ENCODE measurements around the gene DISP1. TPM values are rescaled to one million over a fixed set of nuclear protein-coding genes. Genes with fewer than 3 reads are reported as not detected.

The DISP1 gene
- total RNA-seq, 4 donors from 2014 or later, result 8.3 to 20.9 (median 14.9) TPM

DNA sequence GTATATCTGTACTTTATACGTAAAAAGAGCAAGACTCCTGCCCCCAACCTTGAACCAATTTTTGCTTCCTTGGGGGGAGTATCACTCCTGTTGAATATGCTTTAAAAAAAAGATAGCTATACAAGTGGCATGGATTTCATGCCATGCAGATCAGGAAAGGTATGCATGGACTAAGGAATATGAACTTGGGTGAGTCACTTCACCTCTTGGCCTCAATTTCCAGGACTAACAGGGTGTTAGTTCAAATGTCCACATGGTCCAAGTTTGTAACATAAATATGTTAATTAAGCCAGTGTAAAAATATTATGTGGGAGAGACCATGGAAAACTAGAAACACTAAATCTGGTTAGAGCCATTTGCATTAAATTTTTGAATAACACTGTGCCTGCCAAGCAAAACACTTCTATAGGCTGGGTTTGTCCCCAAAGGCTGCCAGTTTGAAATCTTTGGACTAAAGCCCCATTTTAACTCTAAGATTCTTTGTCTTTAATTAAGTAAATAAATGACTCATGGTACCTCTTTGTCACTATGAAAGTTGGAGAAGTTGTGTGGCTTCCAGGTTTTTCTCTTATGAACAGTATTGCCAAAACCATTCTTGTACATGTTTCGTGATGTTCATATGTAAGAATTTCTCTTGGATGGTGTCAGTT, 44.7 kb upstream of the DISP1 start:
- peaks cover 7% of the 10 kb centered on the region for H3K4me1 ChIP-seq
- no peak overlapping the region for H3K4me3 ChIP-seq
- no peaks in the 10 kb centered on the region for H3K36me3 ChIP-seq
- WGBS, result 78% methylated on average over 2 of the region's 2 CpGs
- H3K27me3 ChIP-seq, result no peaks in the 10 kb centered on the region
- H3K27ac ChIP-seq, result no peak overlapping the region
- TF ChIP-seq POLR2A (IDR thresholded peaks at IDR 0.05), result no peak
- TF ChIP-seq, protein P1, sequence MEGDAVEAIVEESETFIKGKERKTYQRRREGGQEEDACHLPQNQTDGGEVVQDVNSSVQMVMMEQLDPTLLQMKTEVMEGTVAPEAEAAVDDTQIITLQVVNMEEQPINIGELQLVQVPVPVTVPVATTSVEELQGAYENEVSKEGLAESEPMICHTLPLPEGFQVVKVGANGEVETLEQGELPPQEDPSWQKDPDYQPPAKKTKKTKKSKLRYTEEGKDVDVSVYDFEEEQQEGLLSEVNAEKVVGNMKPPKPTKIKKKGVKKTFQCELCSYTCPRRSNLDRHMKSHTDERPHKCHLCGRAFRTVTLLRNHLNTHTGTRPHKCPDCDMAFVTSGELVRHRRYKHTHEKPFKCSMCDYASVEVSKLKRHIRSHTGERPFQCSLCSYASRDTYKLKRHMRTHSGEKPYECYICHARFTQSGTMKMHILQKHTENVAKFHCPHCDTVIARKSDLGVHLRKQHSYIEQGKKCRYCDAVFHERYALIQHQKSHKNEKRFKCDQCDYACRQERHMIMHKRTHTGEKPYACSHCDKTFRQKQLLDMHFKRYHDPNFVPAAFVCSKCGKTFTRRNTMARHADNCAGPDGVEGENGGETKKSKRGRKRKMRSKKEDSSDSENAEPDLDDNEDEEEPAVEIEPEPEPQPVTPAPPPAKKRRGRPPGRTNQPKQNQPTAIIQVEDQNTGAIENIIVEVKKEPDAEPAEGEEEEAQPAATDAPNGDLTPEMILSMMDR (IDR thresholded peaks at IDR 0.05), result no peak
- TF ChIP-seq EP300 (IDR thresholded peaks at IDR 0.05), result no peak
- no peak for TF ChIP-seq POLR2AphosphoS5 (IDR thresholded peaks at IDR 0.05)
- DNase-seq (ENCODE audit: low spot score in 2 of 2), result no peak
- no peaks in the 10 kb centered on the region for H3K9me3 ChIP-seq

DNA sequence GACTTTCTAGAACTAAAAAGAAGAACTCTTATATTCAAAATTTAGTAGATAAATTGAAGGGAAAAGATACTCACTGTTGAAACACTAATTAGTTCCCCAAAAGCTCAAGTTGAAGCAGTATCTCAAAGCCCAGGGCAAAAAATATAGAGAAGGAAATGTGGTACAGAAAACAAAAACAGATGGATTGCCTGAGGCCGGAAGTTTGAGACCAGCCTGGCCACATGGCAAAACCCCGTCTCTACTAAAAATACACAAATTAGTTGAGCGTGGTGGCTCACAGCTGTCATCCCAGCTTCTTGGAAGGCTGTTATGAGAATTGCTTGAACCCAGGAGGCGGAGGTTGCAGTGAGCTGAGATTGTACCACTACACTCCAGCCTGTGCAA, 41.9 kb upstream of the DISP1 start:
- TF ChIP-seq, protein P1 (IDR thresholded peaks at IDR 0.05), result no peak
- TF ChIP-seq POLR2AphosphoS5 (IDR thresholded peaks at IDR 0.05) (no peak), EP300 (IDR thresholded peaks at IDR 0.05) (no peak), POLR2A (IDR thresholded peaks at IDR 0.05) (no peak)
- Histone ChIP-seq H3K27ac (peak overlapping the region; percentile 39), H3K4me3 (no peak overlapping the region), H3K4me1 (peaks cover 10% of the 10 kb centered on the region), H3K9me3 (no peaks in the 10 kb centered on the region), H3K36me3 (no peaks in the 10 kb centered on the region), H3K27me3 (no peaks in the 10 kb centered on the region)
- WGBS, result 37% methylated on average over 4 of the region's 4 CpGs
- DNase-seq (ENCODE audit: low spot score in 2 of 2), result no peak

GRCh38 chr1:222777463-222777862, 37.4 kb upstream of the DISP1 start:
- 82% methylated on average over 1 of the region's 1 CpG for WGBS
- peaks cover 7% of the 10 kb centered on the region for H3K4me1 ChIP-seq
- TF ChIP-seq EP300 (IDR thresholded peaks at IDR 0.05) (peak; percentile 9), POLR2A (IDR thresholded peaks at IDR 0.05) (no peak), POLR2AphosphoS5 (IDR thresholded peaks at IDR 0.05) (no peak)
- TF ChIP-seq, protein P1 (IDR thresholded peaks at IDR 0.05), result no peak
- H3K27me3 ChIP-seq, result no peaks in the 10 kb centered on the region
- H3K9me3 ChIP-seq, result no peaks in the 10 kb centered on the region
- no peak overlapping the region for H3K4me3 ChIP-seq
- H3K36me3 ChIP-seq, result no peaks in the 10 kb centered on the region
- no peak overlapping the region for H3K27ac ChIP-seq
- no peak for DNase-seq (ENCODE audit: low spot score in 2 of 2)

GRCh38 chr1:222777977-222778376, 36.9 kb upstream of the DISP1 start:
- 43% methylated on average over 2 of the region's 2 CpGs for WGBS
- Histone ChIP-seq H3K27me3 (no peaks in the 10 kb centered on the region), H3K4me3 (no peak overlapping the region), H3K9me3 (no peaks in the 10 kb centered on the region), H3K36me3 (no peaks in the 10 kb centered on the region), H3K27ac (no peak overlapping the region), H3K4me1 (peaks cover 4% of the 10 kb centered on the region)
- no peak for DNase-seq (ENCODE audit: low spot score in 2 of 2)
- TF ChIP-seq POLR2A (IDR thresholded peaks at IDR 0.05), result no peak
- TF ChIP-seq, protein P1 (IDR thresholded peaks at IDR 0.05), result no peak
- TF ChIP-seq POLR2AphosphoS5 (IDR thresholded peaks at IDR 0.05), result no peak
- no peak for TF ChIP-seq EP300 (IDR thresholded peaks at IDR 0.05)

DNA sequence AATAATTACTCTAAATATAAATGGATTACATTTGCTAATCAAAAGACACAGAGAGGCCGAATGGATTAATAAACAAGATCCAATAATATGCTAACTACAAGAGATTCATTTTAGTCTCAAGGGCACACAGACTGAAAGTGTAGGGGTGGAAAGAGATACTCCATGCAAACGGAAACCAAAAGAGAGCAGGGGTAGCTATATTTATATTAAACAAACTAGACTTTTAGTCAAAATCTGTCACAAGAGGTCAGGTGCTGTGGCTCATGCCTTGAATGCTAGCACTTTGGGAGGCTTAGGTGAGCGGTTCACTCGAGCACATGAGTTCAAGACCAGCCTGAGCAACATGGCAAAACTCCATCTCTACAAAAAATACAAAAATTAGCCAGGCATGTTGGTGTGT, 33.6 kb upstream of the DISP1 start:
- Histone ChIP-seq H3K4me1 (peaks cover 17% of the 10 kb centered on the region), H3K36me3 (no peaks in the 10 kb centered on the region), H3K4me3 (no peak overlapping the region), H3K27ac (no peak overlapping the region), H3K9me3 (no peaks in the 10 kb centered on the region), H3K27me3 (no peaks in the 10 kb centered on the region)
- WGBS, result 95% methylated on average over 4 of the region's 4 CpGs
- TF ChIP-seq POLR2A (IDR thresholded peaks at IDR 0.05) (no peak), EP300 (IDR thresholded peaks at IDR 0.05) (no peak)
- no peak for DNase-seq (ENCODE audit: low spot score in 2 of 2)

- Histone ChIP-seq H3K27me3 (no peaks in the 10 kb centered on the region), H3K36me3 (no peaks in the 10 kb centered on the region), H3K4me3 (no peak overlapping the region), H3K27ac (no peak overlapping the region), H3K9me3 (no peaks in the 10 kb centered on the region), H3K4me1 (peaks cover 20% of the 10 kb centered on the region)
- TF ChIP-seq, protein P1 (IDR thresholded peaks at IDR 0.05), result no peak
- TF ChIP-seq EP300 (IDR thresholded peaks at IDR 0.05), result no peak
- DNase-seq (ENCODE audit: low spot score in 2 of 2), result no peak
Measured at GRCh38 chr1:222783051-222783450, 31.8 kb upstream of the DISP1 start.
